Ovary (tissue), 9 donors: ENCODE results near the gene EID3. TPM values are rescaled to one million over a fixed set of nuclear protein-coding genes. Genes with fewer than 3 reads are reported as not detected.
"Not testable (repeated sequence)": the region's sequence is repeated elsewhere in the genome, so short reads cannot be mapped to it uniquely, and the experiment has no call there.

Experiments
- DNase-seq, 5 donors: peaks; one replicate each; pipeline ENCODE4 v3.0.0-alpha.2; 2019 to 2020
- H3K27ac ChIP-seq, 2 donors: fragments of 200-600 bp; one replicate each; pipeline versions ENCODE4 v1.5.1 to v1.8.0; 2019 to 2022
- H3K27me3 ChIP-seq: fragments of 200-600 bp; one replicate; pipeline ENCODE4 v1.8.0; 2022
- H3K36me3 ChIP-seq: fragments of 200-600 bp; sonication (generic); one replicate; pipeline ENCODE4 v1.5.1; 2019
- H3K4me1 ChIP-seq: one replicate; pipeline ENCODE4 v1.8.1; 2013; ENCODE audit warnings: mild to moderate bottlenecking, moderate library complexity; ENCODE audit not compliant: insufficient read depth
- H3K4me3 ChIP-seq: fragments of 200-600 bp; sonication (generic); one replicate; pipeline ENCODE4 v1.5.1; 2017
- H3K9me3 ChIP-seq, 2 donors: fragments of 200-600 bp in 1 of 2; sonication (generic) in 1 of 2; one replicate each; pipeline versions ENCODE4 v1.5.1 to v1.8.1; 2013 to 2019; ENCODE audit warnings: mild to moderate bottlenecking in 1 of 2, moderate library complexity in 1 of 2
- EP300 ChIP-seq: sonication (generic); formaldehyde crosslinking; IDR thresholded peaks from one replicate; pipeline ENCODE4 v1.6.1; 2017; ENCODE audit warnings: antibody characterized with exemption
- POLR2A ChIP-seq: fragments of 450-650 bp; IDR thresholded peaks from one replicate; pipeline ENCODE4 v1.6.1; 2017; ENCODE audit warnings: antibody characterized with exemption, mild to moderate bottlenecking, moderate library complexity
- WGBS, 3 donors: extraction: QIAGEN DNeasy Blood & Tissue Kit in 1 of 3; methylation state at CpG; one replicate each; pipeline versions ENCODE4 v1.1.5 to v1.1.7; 2013 to 2017; 5-methylcytosine and 5-hydroxymethylcytosine counted together
- intact Hi-C, 4 donors: fragments of 100-400 bp; cut with DNase I; formaldehyde crosslinking; loops; one replicate each; pipeline versions ENCODE4 v1.11.0 to v1.15.1; 2022 to 2023
- polyA plus RNA-seq, 2 donors: library from polyadenylated mRNA; stranded (reverse); fragments of 200-250 nt in 1 of 2; fragments of 350-450 nt in 1 of 2; fragmentation: Illumina TruSeq in 1 of 2; extraction: RNeasy Lipid Tissue Mini Kit (QIAGEN cat#74804) in 1 of 2; gene quantifications; one replicate each; pipeline ENCODE4 v1.2.3, GENCODE V29; 2013 to 2014
- total RNA-seq, 7 donors: library from RNA; depleted of rRNA in 2 of 7; stranded (reverse); fragments of >200 nt in 2 of 7; fragmentation: NEBNext Ultra II Directional in 3 of 7; extraction: Animal tissue kit (Norgen Biotek cat#: 25700) in 3 of 7; gene quantifications; one replicate each; pipeline versions ENCODE4 v1.1.0 to v1.2.4, GENCODE V29; 2016 to 2023
- TF ChIP-seq, protein P1 (sequence below), 3 donors: fragments of 450-650 bp in 2 of 3; fragments of 200-600 bp in 1 of 3; IDR thresholded peaks; one replicate each; pipeline versions ENCODE4 v1.5.1 to v1.8.0; 2016 to 2022; ENCODE audit warnings: antibody characterized with exemption in 3 of 3, mild to moderate bottlenecking in 1 of 3
- donor health status: DM: no; HTN: no; CAD: no; lungs with moderate emphysema.
- donor health status: DM: no; HTN: no; CAD: no.
- donor health status: Bipolar disorder and iron deficiency.
- donor health status: DM: yes; HTN: yes; CAD: no.
- donor health status: DM: no; HTN: no; CAD: no.
- donor health status: DM: yes; HTN: yes; CAD: no.

EID3 gene
- total and polyA plus RNA-seq, 9 donors: 3.0 to 23.4 (median 6.2) TPM

- Histone ChIP-seq H3K4me1 (peaks cover 10% of the 10 kb centered on the region), H3K9me3 (no peaks in the 10 kb centered on the region), H3K27ac (no peak overlapping the region), H3K27me3 (no peaks in the 10 kb centered on the region), H3K4me3 (no peak overlapping the region), H3K36me3 (no peaks in the 10 kb centered on the region)
- 69 to 81% (median 80%) methylated on average over 5 of the region's 5 CpGs for WGBS, 3 donors
- DNase-seq: no peak
- intact Hi-C loops: no loop called here
- TF ChIP-seq POLR2A: no peak
- no peak for TF ChIP-seq EP300
- TF ChIP-seq, protein P1, sequence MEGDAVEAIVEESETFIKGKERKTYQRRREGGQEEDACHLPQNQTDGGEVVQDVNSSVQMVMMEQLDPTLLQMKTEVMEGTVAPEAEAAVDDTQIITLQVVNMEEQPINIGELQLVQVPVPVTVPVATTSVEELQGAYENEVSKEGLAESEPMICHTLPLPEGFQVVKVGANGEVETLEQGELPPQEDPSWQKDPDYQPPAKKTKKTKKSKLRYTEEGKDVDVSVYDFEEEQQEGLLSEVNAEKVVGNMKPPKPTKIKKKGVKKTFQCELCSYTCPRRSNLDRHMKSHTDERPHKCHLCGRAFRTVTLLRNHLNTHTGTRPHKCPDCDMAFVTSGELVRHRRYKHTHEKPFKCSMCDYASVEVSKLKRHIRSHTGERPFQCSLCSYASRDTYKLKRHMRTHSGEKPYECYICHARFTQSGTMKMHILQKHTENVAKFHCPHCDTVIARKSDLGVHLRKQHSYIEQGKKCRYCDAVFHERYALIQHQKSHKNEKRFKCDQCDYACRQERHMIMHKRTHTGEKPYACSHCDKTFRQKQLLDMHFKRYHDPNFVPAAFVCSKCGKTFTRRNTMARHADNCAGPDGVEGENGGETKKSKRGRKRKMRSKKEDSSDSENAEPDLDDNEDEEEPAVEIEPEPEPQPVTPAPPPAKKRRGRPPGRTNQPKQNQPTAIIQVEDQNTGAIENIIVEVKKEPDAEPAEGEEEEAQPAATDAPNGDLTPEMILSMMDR (IDR thresholded peaks at IDR 0.05): no peak
Observed at GRCh38 chr12:104291867-104292524, 11.5 kb upstream of the EID3 start.

DNA sequence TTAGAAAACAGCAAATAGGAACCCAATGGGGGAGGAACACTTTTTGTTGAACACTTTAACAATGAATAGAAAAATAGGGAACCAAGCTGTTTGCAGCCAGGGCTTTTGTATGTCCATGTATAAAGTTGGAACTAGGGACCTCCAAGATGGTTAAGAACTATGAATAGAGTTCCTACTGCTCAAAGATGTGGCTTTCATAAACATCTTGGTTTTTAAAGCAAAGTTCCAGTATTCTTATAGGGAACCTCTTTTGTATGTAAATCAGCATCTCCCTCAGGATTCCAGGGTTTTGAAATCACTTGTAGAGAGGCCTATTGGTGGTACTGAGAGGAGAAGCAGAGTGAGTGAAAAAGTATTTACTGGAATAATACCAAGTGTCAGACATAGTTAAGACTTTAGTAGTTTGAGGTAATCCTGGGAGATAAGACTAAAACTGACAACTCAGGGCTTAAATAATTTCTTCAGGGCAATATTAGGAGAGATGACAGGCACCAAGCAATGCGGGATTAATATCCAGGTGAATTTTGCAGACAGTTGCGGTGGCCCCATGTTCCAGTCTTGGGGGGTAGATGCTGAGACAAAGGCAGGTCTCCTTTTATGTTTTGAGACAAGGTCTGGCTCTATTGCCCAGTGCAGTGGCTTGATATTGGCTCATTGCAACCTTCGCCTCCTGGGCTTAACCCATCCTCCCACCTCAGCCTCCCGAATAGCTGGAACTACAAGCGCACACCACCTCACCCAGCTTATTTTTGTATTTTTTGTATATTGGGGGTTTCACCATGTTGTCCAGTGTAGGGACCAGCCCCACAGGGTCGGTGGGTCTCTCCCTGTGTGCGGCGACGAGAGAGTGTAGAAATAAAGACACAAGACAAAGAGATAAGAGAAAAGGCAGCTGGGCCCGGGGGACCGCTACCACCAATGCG, 10.4 kb upstream of the EID3 start:
- 84 to 94% (median 92%) methylated on average over 12 of the region's 12 CpGs for WGBS, 3 donors
- intact Hi-C loops: no loop called here
- Histone ChIP-seq H3K36me3 (no peaks in the 10 kb centered on the region), H3K9me3 (no peaks in the 10 kb centered on the region), H3K4me1 (peaks cover 10% of the 10 kb centered on the region), H3K27me3 (no peaks in the 10 kb centered on the region), H3K4me3 (no peak overlapping the region), H3K27ac (no peak overlapping the region)
- DNase-seq: no peak
- TF ChIP-seq, protein P1 (IDR thresholded peaks at IDR 0.05): no peak
- TF ChIP-seq POLR2A (no peak), EP300 (no peak)

GRCh38 chr12:104294158-104294859, 9.2 kb upstream of the EID3 start:
- WGBS, 3 donors: 70 to 82% (median 71%) methylated on average over 7 to 17 of the region's 17 CpGs
- DNase-seq: peak in 1 of 5 donors; percentile 38
- H3K9me3 ChIP-seq, H3K4me3 ChIP-seq, intact Hi-C loops, H3K27ac ChIP-seq, H3K27me3 ChIP-seq, H3K36me3 ChIP-seq: not testable (repeated sequence)
- peaks cover 10% of the 10 kb centered on the region for H3K4me1 ChIP-seq

DNA sequence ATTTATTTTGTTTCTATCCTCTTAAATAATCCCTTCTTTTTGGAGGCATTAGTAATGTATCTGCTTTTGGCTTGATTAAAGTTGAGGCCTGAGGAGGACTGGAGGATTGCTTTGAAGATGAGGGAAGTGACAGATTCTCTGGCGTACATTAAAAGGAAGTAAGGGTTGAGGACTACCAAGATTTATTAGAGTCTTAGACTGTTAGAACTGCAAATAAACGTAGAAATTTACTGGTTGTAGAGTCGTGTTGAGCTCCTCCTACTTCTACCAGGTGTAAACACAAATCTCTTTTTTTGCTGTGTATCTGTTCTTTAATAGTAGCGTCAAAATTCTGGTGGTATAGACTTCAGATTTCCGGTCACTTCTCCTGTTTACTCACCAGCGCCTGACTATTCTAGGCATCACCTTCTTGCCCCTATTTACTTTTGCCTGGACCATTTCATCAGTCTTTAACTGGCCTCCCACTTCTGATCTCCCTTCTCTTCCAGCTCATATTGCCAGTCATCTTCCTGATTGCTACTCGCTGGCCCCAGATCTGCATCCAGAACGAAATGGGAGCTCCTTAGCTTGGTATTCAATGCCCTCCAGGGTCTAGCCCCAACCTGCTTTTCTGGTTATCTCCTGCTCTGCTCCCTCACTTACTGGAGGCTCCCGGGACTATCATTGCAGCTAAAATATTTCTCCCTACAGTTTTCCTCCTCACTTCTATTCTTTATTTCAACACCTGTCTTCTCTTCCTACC, 8.4 kb upstream of the EID3 start:
- H3K27ac ChIP-seq: no peak overlapping the region
- no peaks in the 10 kb centered on the region for H3K27me3 ChIP-seq
- H3K4me3 ChIP-seq: no peak overlapping the region
- H3K4me1 ChIP-seq: peaks cover 9% of the 10 kb centered on the region
- DNase-seq: no peak
- no peaks in the 10 kb centered on the region for H3K36me3 ChIP-seq
- no peaks in the 10 kb centered on the region for H3K9me3 ChIP-seq
- intact Hi-C loops: no loop called here
- 67 to 70% (median 67%) methylated on average over 9 of the region's 9 CpGs for WGBS, 3 donors
- TF ChIP-seq POLR2A (no peak), EP300 (no peak)
- TF ChIP-seq, protein P1 (IDR thresholded peaks at IDR 0.05): no peak
